ENCODE results near the gene TLCD2. TPM values are rescaled to one million over a fixed set of nuclear protein-coding genes. Genes with fewer than 3 reads are reported as not detected.
"Not testable (repeated sequence)": the region's sequence is repeated elsewhere in the genome, so short reads cannot be mapped to it uniquely, and the experiment has no call there.

The TLCD2 gene
- total and polyA plus RNA-seq, 11 donors = 1.5 to 6.1 (median 2.3) TPM

- no peaks in the 10 kb centered on the region for H3K9me3 ChIP-seq
- H3K27me3 ChIP-seq = no peaks in the 10 kb centered on the region
- WGBS, 4 donors = 89 to 94% (median 92%) methylated on average over 14 of the region's 14 CpGs
- no peak overlapping the region for H3K27ac ChIP-seq
- ATAC-seq (no peak), DNase-seq (peak in 1 of 5 donors; percentile 26)
- no peak overlapping the region for H3K4me3 ChIP-seq
- TF ChIP-seq POLR2A (IDR thresholded peaks at IDR 0.05) (no peak), CTCF (IDR thresholded peaks at IDR 0.05) (no peak)
- H3K36me3 ChIP-seq = peaks cover 14 to 87% (median 86%) of the 10 kb centered on the region in 9 donors
- H3K4me1 ChIP-seq = peaks cover 7 to 15% (median 12%) of the 10 kb centered on the region in 12 donors
- intact Hi-C loops (cut with DNase I) = loop anchor here in 2 of 10 donors (5.0 to 10.0 kb wide), 2 partner anchors 371 to 374 kb away; partner anchors contain the start of gene RTN4RL1 (in 2 of the 2)
These were observed 56.4 kb downstream of the TLCD2 start for GRCh38 chr17:1653735-1654134.

GRCh38 chr17:1652794-1653193, 57.4 kb downstream of the TLCD2 start:
- peak overlapping the region in 1 of 12 donors; percentile 11 for H3K27ac ChIP-seq
- not testable (repeated sequence) for ATAC-seq, H3K4me3 ChIP-seq, H3K27me3 ChIP-seq, H3K9me3 ChIP-seq
- 87 to 92% (median 90%) methylated on average over 7 of the region's 7 CpGs for WGBS, 4 donors
- intact Hi-C loops (cut with DNase I) = loop anchor here in 2 of 10 donors (5.0 to 10.0 kb wide), 2 partner anchors 372 to 375 kb away; partner anchors contain the start of gene RTN4RL1 (in 2 of the 2)
- peak in 1 of 5 donors; percentile 10 for DNase-seq
- H3K4me1 ChIP-seq = peaks cover 7 to 24% (median 19%) of the 10 kb centered on the region in 12 donors
- peaks cover 14 to 78% (median 76%) of the 10 kb centered on the region in 9 donors for H3K36me3 ChIP-seq

MicroRNA genes within 50 kb of the gene (microRNA counts, 767-probe panel; counts per million panel counts)
- 4,338 to 4,635 counts per million in 2 donors for microRNA hsa-miR-22-3p

Other genes with a start within 250 kb of the TLCD2 start
- 100 to 1,000 TPM; 127 to 259 (median 174) TPM for gene MYO1C, start 217.7 kb downstream of the TLCD2 start, total RNA-seq
- 100 to 1,000 TPM in 1 of 2 donors, 10 to 100 TPM in 1; 89.6 to 188 TPM for gene MYO1C, start 217.7 kb downstream of the TLCD2 start, polyA plus RNA-seq
- 100 to 1,000 TPM in 1 of 9 donors, 10 to 100 TPM in 8; 28.4 to 128 (median 33.4) TPM for gene INPP5K, start 193.8 kb downstream of the TLCD2 start, total RNA-seq
- gene INPP5K, start 193.8 kb downstream of the TLCD2 start, polyA plus RNA-seq = 10 to 100 TPM; 21.9 to 68.4 TPM
- gene PITPNA, start 147.6 kb downstream of the TLCD2 start, total RNA-seq = 10 to 100 TPM; 38.1 to 70.2 (median 50.6) TPM
- gene PITPNA, start 147.6 kb downstream of the TLCD2 start, polyA plus RNA-seq = 10 to 100 TPM; 10.1 to 61.7 TPM
- 10 to 100 TPM in 3 of 9 donors, 1 to 10 TPM in 6; 4.1 to 29.1 (median 7.1) TPM for gene SLC43A2, start 81.5 kb downstream of the TLCD2 start, total RNA-seq
- 1 to 10 TPM; 1.4 to 6.8 TPM for gene SLC43A2, start 81.5 kb downstream of the TLCD2 start, polyA plus RNA-seq
- 10 to 100 TPM in 7 of 9 donors, 1 to 10 TPM in 2; 7.4 to 25.9 (median 12.9) TPM for gene SCARF1, start 64.6 kb downstream of the TLCD2 start, total RNA-seq
- gene SCARF1, start 64.6 kb downstream of the TLCD2 start, polyA plus RNA-seq = 1 to 10 TPM; 9.0 to 9.1 TPM
- gene RILP, start 60.5 kb downstream of the TLCD2 start, total RNA-seq = 100 to 1,000 TPM in 2 of 9 donors, 10 to 100 TPM in 7; 41.9 to 130 (median 60.1) TPM
- 100 to 1,000 TPM in 1 of 2 donors, 10 to 100 TPM in 1; 37.6 to 124 TPM for gene RILP, start 60.5 kb downstream of the TLCD2 start, polyA plus RNA-seq
- 100 to 1,000 TPM; 119 to 195 (median 174) TPM for gene PRPF8, start 25.5 kb downstream of the TLCD2 start, total RNA-seq
- gene PRPF8, start 25.5 kb downstream of the TLCD2 start, polyA plus RNA-seq = 10 to 100 TPM; 70.1 to 98.1 TPM
- 10 to 100 TPM in 4 of 9 donors, 1 to 10 TPM in 5; 7.2 to 29.0 (median 9.3) TPM for gene WDR81, start 14.3 kb upstream of the TLCD2 start, total RNA-seq
- 10 to 100 TPM in 1 of 2 donors, 1 to 10 TPM in 1; 9.1 to 12.5 TPM for gene WDR81, start 14.3 kb upstream of the TLCD2 start, polyA plus RNA-seq
- gene SERPINF2, start 32.5 kb upstream of the TLCD2 start, total RNA-seq = 1 to 10 TPM in 2 of 9 donors, under 1 TPM in 6, not detected in 1; 0.25 to 1.8 (median 0.77) TPM
- 1 to 10 TPM in 1 of 2 donors, under 1 TPM in 1; 0.65 to 1.4 TPM for gene SERPINF2, start 32.5 kb upstream of the TLCD2 start, polyA plus RNA-seq
- gene SERPINF1, start 51.7 kb upstream of the TLCD2 start, total RNA-seq = 100 to 1,000 TPM in 5 of 9 donors, 10 to 100 TPM in 4; 67.5 to 460 (median 103) TPM
- 100 to 1,000 TPM; 101 to 125 TPM for gene SERPINF1, start 51.7 kb upstream of the TLCD2 start, polyA plus RNA-seq
- gene SMYD4, start 119.5 kb upstream of the TLCD2 start, total RNA-seq = 10 to 100 TPM in 3 of 9 donors, 1 to 10 TPM in 6; 5.2 to 15.9 (median 8.3) TPM
- 1 to 10 TPM; 5.6 to 6.5 TPM for gene SMYD4, start 119.5 kb upstream of the TLCD2 start, polyA plus RNA-seq
- gene RPA1, start 119.6 kb upstream of the TLCD2 start, total RNA-seq = 10 to 100 TPM; 20.1 to 87.4 (median 64.6) TPM
- gene RPA1, start 119.6 kb upstream of the TLCD2 start, polyA plus RNA-seq = 10 to 100 TPM; 10.4 to 35.0 TPM

Data from heart left ventricle (tissue), 16 donors.